OCI-LY7 (cell line): ENCODE measurements around the gene SAMMSON. TPM values are rescaled to one million over a fixed set of nuclear protein-coding genes. Genes with fewer than 3 reads are reported as not detected.

ENCODE experiments used
- BruUV-seq: library from RNA; stranded (reverse); fragments of 400-500 nt; replicated peaks from 2 replicates; lab custom pipeline; 2021; lab: Mats Ljungman, UMichigan
- CTCF ChIA-PET: fragments of 300-600 bp; sonication (Branson Sonifier 250); formaldehyde crosslinking; loops from one replicate; lab custom pipeline; 2022; ENCODE audit warnings: antibody characterized with exemption; ENCODE audit not compliant: unreplicated experiment; lab: Charles Lee
- POLR2A ChIA-PET: fragments of 300-600 bp; sonication (Branson Sonifier 250); formaldehyde crosslinking; loops from one replicate; lab custom pipeline; 2022; ENCODE audit warnings: antibody characterized with exemption; lab: Charles Lee
- DNase-seq: peaks from one replicate; pipeline ENCODE4 v3.0.0-alpha.2; 2015; ENCODE audit warnings: low spot score
- H2AFZ ChIP-seq: fragments of 200-600 bp; sonication (generic), shearing (Covaris generic); 2 replicates; pipeline ENCODE4 v1.6.1; 2014; ENCODE audit warnings: mild to moderate bottlenecking, antibody characterized with exemption, low read length, moderate library complexity
- H3K27ac ChIP-seq: fragments of 200-600 bp; sonication (generic); 2 replicates; pipeline ENCODE4 v1.5.1; 2014; ENCODE audit warnings: mixed run types, low read depth, mild to moderate bottlenecking, moderate library complexity, low read length, inconsistent platforms; ENCODE audit not compliant: poor library complexity, severe bottlenecking
- H3K36me3 ChIP-seq: fragments of 200-600 bp; sonication (generic); 2 replicates; pipeline ENCODE4 v1.6.1; 2014; ENCODE audit warnings: mild to moderate bottlenecking, antibody characterized with exemption, low read length, moderate library complexity, mixed read lengths; ENCODE audit not compliant: insufficient read depth
- H3K4me1 ChIP-seq: fragments of 200-600 bp; sonication (generic); 2 replicates; pipeline ENCODE4 v1.5.1; 2014; ENCODE audit warnings: mild to moderate bottlenecking, low read length; ENCODE audit not compliant: insufficient read depth, poor library complexity, severe bottlenecking
- H3K4me2 ChIP-seq: fragments of 200-600 bp; sonication (generic); 2 replicates; pipeline ENCODE4 v1.6.1; 2014; ENCODE audit warnings: mild to moderate bottlenecking, low read length
- H3K4me3 ChIP-seq: fragments of 200-600 bp; sonication (generic); 2 replicates; pipeline ENCODE4 v1.5.1; 2014; ENCODE audit warnings: mild to moderate bottlenecking, low read depth, low read length; ENCODE audit not compliant: poor library complexity, severe bottlenecking
- H3K79me2 ChIP-seq: fragments of 200-600 bp; sonication (generic); 2 replicates; pipeline ENCODE4 v1.6.1; 2016; ENCODE audit warnings: low read depth, mild to moderate bottlenecking, low read length, moderate library complexity, mixed read lengths; ENCODE audit not compliant: insufficient read depth
- H3K9me2 ChIP-seq: fragments of 200-600 bp; sonication (generic); 2 replicates; pipeline ENCODE4 v1.6.1; 2016; ENCODE audit warnings: mild to moderate bottlenecking, low read length, mixed read lengths; ENCODE audit not compliant: insufficient read depth
- H3K9me3 ChIP-seq: fragments of 200-600 bp; sonication (generic); 2 replicates; pipeline ENCODE4 v1.6.1; 2014; ENCODE audit warnings: mild to moderate bottlenecking, mixed run types, low read length, mixed read lengths
- H4K20me1 ChIP-seq: fragments of 200-600 bp; sonication (generic); 2 replicates; pipeline ENCODE4 v1.6.1; 2014; ENCODE audit warnings: mild to moderate bottlenecking, antibody characterized with exemption, low read length, moderate library complexity, mixed read lengths; ENCODE audit not compliant: insufficient read depth
- CTCF ChIP-seq: fragments of 200-600 bp; sonication (generic); conservative IDR thresholded peaks from 2 replicates; pipeline ENCODE4 v1.5.1; 2014; ENCODE audit warnings: mild to moderate bottlenecking, antibody characterized with exemption, low read length, moderate library complexity, mixed read lengths
- EZH2phosphoT487 ChIP-seq: fragments of 200-600 bp; sonication (generic); IDR thresholded peaks from 2 replicates; pipeline ENCODE4 v1.6.1; 2018; ENCODE audit warnings: low read depth, borderline replicate concordance, mild to moderate bottlenecking, mixed run types, antibody characterized with exemption, low read length, moderate library complexity, mixed read lengths
- intact Hi-C: fragments of 100-400 bp; cut with micrococcal nuclease; formaldehyde crosslinking; loops from one replicate; pipeline ENCODE4 v1.10.0; 2022; ENCODE audit not compliant: unreplicated experiment
- total RNA-seq, 2 experiments: library from RNA; depleted of rRNA in 1 of 2; stranded (reverse); fragments of >200 nt in 1 of 2; shearing (Covaris generic) in 1 of 2; gene quantifications; 2 replicates each; pipeline ENCODE4 v1.2.3, GENCODE V29; 2014 to 2022

Gene SAMMSON
- total RNA-seq, 2 experiments from 2014 or later: not detected

- intact Hi-C loops: no loop called here
- no peaks in the 10 kb centered on the region for H4K20me1 ChIP-seq
- H3K27ac ChIP-seq: no peak overlapping the region
- H3K79me2 ChIP-seq: no peaks in the 10 kb centered on the region
- H3K9me3 ChIP-seq: no peaks in the 10 kb centered on the region
- no peak overlapping the region for H3K4me3 ChIP-seq
- no peak for DNase-seq
- H3K9me2 ChIP-seq: no peaks in the 10 kb centered on the region
- H3K4me1 ChIP-seq: no peaks in the 10 kb centered on the region
- H2AFZ ChIP-seq: no peak overlapping the region
- no peak for TF ChIP-seq CTCF
- CTCF ChIA-PET: no interaction called here
- POLR2A ChIA-PET: interaction anchor here (0.6 to 1.7 kb wide), 2 partner anchors 30 to 246 kb away, joined by 3 to 6 read pairs; no protein-coding TSS in a partner anchor
- no TSS peak for BruUV-seq
- no peaks in the 10 kb centered on the region for H3K36me3 ChIP-seq
- no peak overlapping the region for H3K4me2 ChIP-seq
Observed at GRCh38 chr3:70076396-70076795, 76.9 kb downstream of the SAMMSON start.

- ChIA-PET CTCF (no interaction called here), POLR2A (no interaction called here)
- H4K20me1 ChIP-seq: no peaks in the 10 kb centered on the region
- no peaks in the 10 kb centered on the region for H3K36me3 ChIP-seq
- H3K9me3 ChIP-seq: no peaks in the 10 kb centered on the region
- H3K79me2 ChIP-seq: no peaks in the 10 kb centered on the region
- no TSS peak for BruUV-seq
- H3K4me3 ChIP-seq: no peak overlapping the region
- H2AFZ ChIP-seq: no peak overlapping the region
- DNase-seq: no peak
- intact Hi-C loops: no loop called here
- H3K27ac ChIP-seq: no peak overlapping the region
- TF ChIP-seq CTCF: no peak
- no peak for TF ChIP-seq EZH2phosphoT487
- no peaks in the 10 kb centered on the region for H3K4me1 ChIP-seq
- no peaks in the 10 kb centered on the region for H3K9me2 ChIP-seq
- no peak overlapping the region for H3K4me2 ChIP-seq
Observed at GRCh38 chr3:70078778-70079177, 79.2 kb downstream of the SAMMSON start.

- TF ChIP-seq CTCF (no peak), EZH2phosphoT487 (no peak)
- no TSS peak for BruUV-seq
- POLR2A ChIA-PET: interaction anchor here (0.5 kb wide), 1 partner anchor 1703 kb away, joined by 4 read pairs; no protein-coding TSS in a partner anchor
Observed at GRCh38 chr3:70085613-70086012, 86.1 kb downstream of the SAMMSON start.

More at GRCh38 chr3:70085613-70086012, 86.1 kb downstream of the SAMMSON start:
- H3K4me2 ChIP-seq: no peak overlapping the region
- intact Hi-C loops: no loop called here
- no peaks in the 10 kb centered on the region for H3K79me2 ChIP-seq
- no peak overlapping the region for H3K27ac ChIP-seq
- H3K36me3 ChIP-seq: no peaks in the 10 kb centered on the region
- DNase-seq: no peak
- H3K4me1 ChIP-seq: no peaks in the 10 kb centered on the region
- H3K9me2 ChIP-seq: no peaks in the 10 kb centered on the region
- H3K4me3 ChIP-seq: no peak overlapping the region
- H4K20me1 ChIP-seq: no peaks in the 10 kb centered on the region
- H2AFZ ChIP-seq: no peak overlapping the region
- CTCF ChIA-PET: interaction anchor here (0.5 kb wide), 1 partner anchor 251 kb away, joined by 5 read pairs; no protein-coding TSS in a partner anchor
- H3K9me3 ChIP-seq: no peaks in the 10 kb centered on the region
